Osteoblast (primary cell): ENCODE measurements around the gene CLTCL1. TPM values are rescaled to one million over a fixed set of nuclear protein-coding genes. Genes with fewer than 3 reads are reported as not detected.

Source experiments
- DNase-seq: peaks from one replicate; pipeline ENCODE4 v3.0.0; 2011; ENCODE audit warnings: low spot score, mixed read lengths; ENCODE audit not compliant: insufficient read length; ENCODE audit errors: missing footprints
- H2AFZ ChIP-seq: 2 replicates; pipeline ENCODE4 v1.6.0; 2011; ENCODE audit warnings: mild to moderate bottlenecking, low read length
- H3K27ac ChIP-seq: 2 replicates; pipeline ENCODE4 v1.5.1; 2011; ENCODE audit warnings: mild to moderate bottlenecking, low read depth, low read length, moderate library complexity
- H3K27me3 ChIP-seq: 2 replicates; pipeline ENCODE4 v1.6.0; 2012; ENCODE audit warnings: mild to moderate bottlenecking, control low read depth, inconsistent platforms, low read length, moderate library complexity; ENCODE audit not compliant: insufficient read depth
- H3K36me3 ChIP-seq: 2 replicates; pipeline ENCODE4 v1.5.1; 2011; ENCODE audit warnings: mild to moderate bottlenecking, low read length, control low read depth, moderate library complexity; ENCODE audit not compliant: insufficient read depth
- H3K4me1 ChIP-seq: 2 replicates; pipeline ENCODE4 v1.5.1; 2011; ENCODE audit warnings: mild to moderate bottlenecking, low read length, control low read depth, moderate library complexity; ENCODE audit not compliant: insufficient read depth
- H3K4me2 ChIP-seq: 2 replicates; pipeline ENCODE4 v1.6.0; 2011; ENCODE audit warnings: mild to moderate bottlenecking, low read length; ENCODE audit not compliant: insufficient read depth
- H3K4me3 ChIP-seq: fragments of 200-600 bp; sonication (generic); 3 replicates; pipeline ENCODE4 v1.5.1; 2012; ENCODE audit warnings: mild to moderate bottlenecking, low read length, inconsistent platforms; ENCODE audit not compliant: insufficient read depth
- H3K79me2 ChIP-seq: 2 replicates; pipeline ENCODE4 v1.6.0; 2012; ENCODE audit warnings: mild to moderate bottlenecking, low read length, control low read depth, inconsistent platforms; ENCODE audit not compliant: insufficient read depth
- H3K9me3 ChIP-seq: 2 replicates; pipeline ENCODE4 v1.5.1; 2011; ENCODE audit warnings: low read depth, low read length, control low read depth
- H4K20me1 ChIP-seq: 2 replicates; pipeline ENCODE4 v1.6.0; 2012; ENCODE audit warnings: mild to moderate bottlenecking, low read length, control low read depth; ENCODE audit not compliant: insufficient read depth
- CTCF ChIP-seq: IDR thresholded peaks from 2 replicates; pipeline ENCODE4 v1.5.1; 2011; ENCODE audit warnings: mild to moderate bottlenecking, low read depth, low read length, moderate library complexity; ENCODE audit errors: extremely low read depth
- total RNA-seq: library from RNA; depleted of rRNA; stranded (reverse); fragments of >200 nt; gene quantifications from 2 replicates; pipeline ENCODE4 v1.2.3, GENCODE V29; 2012

The CLTCL1 gene
- total RNA-seq, 1 donor: 29.7 TPM

- H3K27ac ChIP-seq: no peak overlapping the region
- no peaks in the 10 kb centered on the region for H3K9me3 ChIP-seq
- no peak overlapping the region for H3K4me3 ChIP-seq
- DNase-seq: no peak
- H3K27me3 ChIP-seq: no peaks in the 10 kb centered on the region
- no peak overlapping the region for H2AFZ ChIP-seq
- no peak for TF ChIP-seq CTCF
- H3K36me3 ChIP-seq: peaks cover 21% of the 10 kb centered on the region
- H3K4me1 ChIP-seq: no peaks in the 10 kb centered on the region
- H3K4me2 ChIP-seq: no peak overlapping the region
- H3K79me2 ChIP-seq: no peaks in the 10 kb centered on the region
- no peaks in the 10 kb centered on the region for H4K20me1 ChIP-seq
These were observed 79.1 kb downstream of the CLTCL1 start for GRCh38 chr22:19212302-19212870.

GRCh38 chr22:19210188-19210587 is 81.3 kb downstream of the CLTCL1 start:
- Histone ChIP-seq H3K4me3 (no peak overlapping the region), H3K79me2 (no peaks in the 10 kb centered on the region), H2AFZ (no peak overlapping the region), H3K27ac (no peak overlapping the region), H3K36me3 (peaks cover 14% of the 10 kb centered on the region), H3K9me3 (no peaks in the 10 kb centered on the region), H3K27me3 (no peaks in the 10 kb centered on the region), H4K20me1 (no peaks in the 10 kb centered on the region), H3K4me1 (no peaks in the 10 kb centered on the region), H3K4me2 (no peak overlapping the region)
- DNase-seq: no peak
- no peak for TF ChIP-seq CTCF

GRCh38 chr22:19208287-19208847 is 83.2 kb downstream of the CLTCL1 start:
- TF ChIP-seq CTCF: no peak
- no peaks in the 10 kb centered on the region for H3K4me1 ChIP-seq
- H3K27me3 ChIP-seq: no peaks in the 10 kb centered on the region
- no peaks in the 10 kb centered on the region for H3K79me2 ChIP-seq
- H3K27ac ChIP-seq: no peak overlapping the region
- no peak overlapping the region for H3K4me3 ChIP-seq
- H3K4me2 ChIP-seq: no peak overlapping the region
- H2AFZ ChIP-seq: no peak overlapping the region
- peaks cover 12% of the 10 kb centered on the region for H3K36me3 ChIP-seq
- no peak for DNase-seq
- no peaks in the 10 kb centered on the region for H3K9me3 ChIP-seq
- no peaks in the 10 kb centered on the region for H4K20me1 ChIP-seq

- H3K27ac ChIP-seq: no peak overlapping the region
- no peaks in the 10 kb centered on the region for H3K79me2 ChIP-seq
- H3K27me3 ChIP-seq: no peaks in the 10 kb centered on the region
- H3K4me2 ChIP-seq: no peak overlapping the region
- no peak overlapping the region for H2AFZ ChIP-seq
- H3K36me3 ChIP-seq: peaks cover 9% of the 10 kb centered on the region
- no peaks in the 10 kb centered on the region for H3K4me1 ChIP-seq
- TF ChIP-seq CTCF: no peak
- H3K9me3 ChIP-seq: no peaks in the 10 kb centered on the region
- no peak overlapping the region for H3K4me3 ChIP-seq
- DNase-seq: no peak
- H4K20me1 ChIP-seq: no peaks in the 10 kb centered on the region
These were observed 83.6 kb downstream of the CLTCL1 start for GRCh38 chr22:19207884-19208283.
